ENCODE results near the gene PTK7. TPM values are rescaled to one million over a fixed set of nuclear protein-coding genes. Genes with fewer than 3 reads are reported as not detected.

The PTK7 gene
- total and polyA plus RNA-seq, 2 of the 8 experiments (the other 6 are each of a cell fraction or from before 2014, with no cell fraction given): 110 to 138 TPM

- TF ChIP-seq CHD7 (IDR thresholded peaks at IDR 0.05; ENCODE audit: insufficient replicate concordance, low read length) (no peak), USF2 (IDR thresholded peaks at IDR 0.05; ENCODE audit: low read length) (no peak), JUN (IDR thresholded peaks at IDR 0.05; ENCODE audit: low read depth, low read length) (no peak), YY1 (IDR thresholded peaks at IDR 0.05; ENCODE audit: low read depth, low read length) (no peak), CBX8 (IDR thresholded peaks at IDR 0.05; ENCODE audit: borderline replicate concordance, low read depth, low read length) (no peak), ATF2 (IDR thresholded peaks at IDR 0.05; ENCODE audit: low read length) (no peak)
Observed at GRCh38 chr6:43081043-43081442, 4.9 kb downstream of the PTK7 start (continued).
